RPMI8226 (cell line): ENCODE data around the gene WNT5A.

Experiments
- DNase-seq: peaks from one replicate; pipeline ENCODE4 v3.0.0-alpha.2; 2015

The WNT5A gene

DNA sequence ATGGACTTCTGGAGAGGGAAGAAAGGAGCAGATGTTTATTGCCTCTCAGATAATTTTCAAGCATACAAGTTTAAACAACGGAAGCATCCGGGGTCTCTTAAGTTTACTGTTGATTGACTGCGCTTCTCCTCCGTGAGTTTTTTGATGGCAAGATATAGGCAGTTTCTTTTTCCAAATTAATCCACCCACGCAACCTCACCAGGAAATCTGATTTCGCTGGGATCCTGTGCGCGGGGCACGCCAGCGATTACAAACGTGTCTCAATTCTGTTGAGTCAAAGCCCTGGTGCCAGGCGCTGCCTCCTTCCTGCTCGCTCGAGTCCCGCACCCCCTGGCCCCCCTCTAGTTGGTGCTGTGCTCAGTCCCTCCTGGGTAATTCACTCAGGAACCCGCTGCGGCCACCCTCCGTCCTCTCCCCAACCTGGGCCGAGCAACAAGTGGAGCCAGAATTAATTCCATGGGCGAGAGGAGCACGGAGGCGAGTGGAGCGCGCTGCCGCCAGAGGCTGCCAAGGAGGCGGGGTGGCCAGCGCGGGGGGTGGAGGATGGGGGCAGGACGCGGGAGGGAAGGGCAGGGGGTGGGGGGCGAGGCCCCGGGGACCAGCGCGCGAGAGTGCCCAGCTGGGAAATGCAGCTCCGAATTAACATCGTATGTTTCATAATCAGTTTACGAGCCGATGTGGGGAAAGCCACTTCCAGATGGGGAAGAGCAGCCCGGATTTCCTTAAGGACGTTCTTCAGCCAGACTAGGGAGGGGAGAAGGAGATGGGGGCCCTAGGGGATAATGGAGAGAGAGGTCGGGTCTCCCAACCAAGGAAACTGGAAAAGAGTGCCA lies 6.0 kb downstream of the WNT5A start:
- DNase-seq: no peak

DNA sequence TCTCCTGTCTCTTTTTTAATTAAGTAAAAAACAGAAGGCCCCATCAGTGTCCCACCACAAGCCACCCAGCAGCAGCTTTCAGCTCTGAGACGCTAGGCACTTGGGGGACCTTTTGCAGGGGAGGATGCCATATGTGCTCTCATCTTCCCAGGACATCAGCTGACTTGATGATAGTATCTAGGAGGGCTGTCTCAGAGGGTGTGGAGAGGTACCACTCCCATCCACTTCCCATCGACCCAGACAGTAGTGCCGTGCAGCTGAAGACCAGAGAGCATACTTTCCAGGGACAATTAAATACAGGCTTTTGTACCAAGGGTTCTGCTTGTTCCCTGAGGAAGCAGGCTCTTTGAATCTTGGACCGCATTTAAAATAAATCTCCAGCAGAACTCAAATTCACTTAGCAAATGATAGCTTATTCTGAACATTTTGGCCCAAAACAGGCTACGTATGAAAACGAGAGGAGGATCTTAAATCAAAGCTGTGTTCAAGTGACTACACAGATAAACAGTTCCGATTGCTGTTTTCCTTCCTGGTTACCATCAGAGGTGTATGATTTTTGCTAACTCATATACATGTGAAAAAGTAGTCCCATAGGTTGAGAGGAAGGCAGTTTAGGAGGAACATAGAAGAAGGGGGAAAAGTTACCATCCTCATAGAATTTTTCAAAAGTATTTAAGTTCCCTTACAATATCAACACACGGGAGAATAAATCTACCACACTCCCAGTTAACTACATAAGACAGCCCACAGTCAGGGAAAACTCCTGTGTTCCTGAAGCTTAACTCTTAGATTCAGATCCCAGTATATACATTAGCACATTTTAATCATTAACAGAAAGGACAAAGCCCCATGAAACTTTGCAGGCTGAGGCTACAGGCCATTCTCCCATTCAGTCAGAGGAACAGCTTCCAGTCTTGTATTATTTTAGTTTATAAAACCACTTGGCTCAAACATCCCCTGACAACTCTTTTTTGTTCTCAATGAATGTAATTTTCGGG lies 9.5 kb downstream of the WNT5A start:
- no peak for DNase-seq

DNA sequence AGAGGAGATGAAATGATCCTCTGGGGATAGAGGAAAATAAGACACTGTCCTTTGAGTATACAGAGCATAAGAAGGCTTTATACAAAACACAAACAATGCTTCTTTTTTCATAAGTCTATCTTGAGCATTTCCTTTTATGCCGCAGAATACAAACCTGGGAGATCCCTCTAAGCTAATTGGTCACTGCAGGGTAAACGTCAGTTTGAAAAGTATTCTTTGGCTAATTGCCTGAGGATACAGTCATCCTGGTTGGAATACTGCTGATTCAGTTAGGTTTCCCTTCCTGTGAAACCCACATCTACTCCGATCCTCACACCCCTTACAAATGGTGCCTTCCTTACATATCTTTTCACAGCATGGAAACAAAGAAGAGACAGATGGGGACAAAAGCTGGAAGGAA lies 10.6 kb downstream of the WNT5A start:
- no peak for DNase-seq

DNA sequence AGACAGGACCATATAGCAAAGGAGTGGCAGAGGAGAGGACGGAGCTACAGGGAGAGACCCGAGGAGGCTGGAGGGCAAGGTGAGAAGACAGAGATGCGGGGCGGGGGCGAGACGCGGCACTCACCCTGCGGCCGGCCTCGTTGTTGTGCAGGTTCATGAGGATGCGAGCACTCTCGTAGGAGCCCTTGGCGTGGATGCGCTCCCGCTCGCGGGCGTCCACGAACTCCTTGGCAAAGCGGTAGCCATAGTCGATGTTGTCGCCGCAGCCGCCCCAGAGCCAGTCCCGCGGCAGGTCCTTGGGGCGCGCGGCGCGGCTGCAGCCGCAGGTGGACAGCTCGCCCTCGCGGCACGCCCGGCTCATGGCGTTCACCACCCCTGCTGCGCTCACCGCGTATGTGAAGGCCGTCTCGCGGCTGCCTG lies 12.9 kb downstream of the WNT5A start:
- DNase-seq: no peak

DNA sequence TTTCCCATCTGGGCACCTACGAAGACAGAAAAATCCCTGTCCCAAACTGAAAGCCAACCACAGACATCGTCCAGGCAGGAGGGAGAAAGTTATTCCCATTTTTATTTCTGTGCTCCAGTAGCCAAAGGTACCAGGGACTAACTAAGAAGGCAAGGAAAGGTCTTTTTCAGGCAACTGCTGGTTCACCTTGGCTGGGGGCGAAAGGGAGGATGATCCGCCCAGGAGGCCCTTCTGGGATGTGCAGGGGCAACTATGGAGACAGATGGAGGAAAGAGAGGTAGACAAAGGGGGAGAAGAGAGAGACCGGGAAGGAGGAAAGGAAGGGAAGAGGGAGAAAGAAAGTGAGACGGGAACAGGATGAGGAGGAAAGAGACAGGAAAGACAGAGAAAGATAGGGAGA lies 13.3 kb downstream of the WNT5A start:
- DNase-seq: no peak

DNA sequence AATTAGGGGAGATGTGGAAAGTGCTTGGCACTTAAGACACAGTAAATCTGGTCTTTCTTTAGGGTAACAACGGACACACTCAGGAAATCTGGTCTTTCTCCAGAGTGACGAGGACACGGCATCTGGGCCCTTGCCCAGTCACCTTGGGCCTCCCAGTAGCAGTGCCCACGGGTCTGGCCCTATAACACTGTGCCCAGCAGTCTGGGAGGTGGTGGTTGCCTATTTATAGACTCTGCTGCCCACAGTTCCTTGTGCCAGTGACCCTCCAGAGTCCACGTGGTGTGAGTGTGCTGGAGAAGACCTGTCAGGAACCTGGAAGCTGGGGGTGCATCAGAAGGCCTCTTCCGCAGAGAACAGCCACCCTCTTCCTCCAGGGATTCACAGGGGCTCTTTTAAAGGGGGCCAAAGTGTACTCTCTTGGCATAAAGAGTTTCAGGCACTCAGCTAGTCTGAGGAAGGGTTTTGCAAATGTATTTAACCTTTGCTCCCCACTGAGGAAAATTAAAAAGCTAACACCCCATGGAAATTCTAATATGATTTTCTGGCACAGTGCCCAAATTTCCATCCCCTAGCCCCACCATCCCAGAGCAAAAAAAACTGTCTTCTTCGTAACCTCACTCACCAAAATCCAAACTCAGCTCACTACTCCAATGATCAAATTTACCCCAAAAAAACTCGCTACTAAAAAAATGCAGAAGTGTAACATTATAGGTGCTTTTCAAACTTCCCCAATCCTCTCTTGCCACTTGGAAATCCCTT lies 15.4 kb downstream of the WNT5A start:
- no peak for DNase-seq

DNA sequence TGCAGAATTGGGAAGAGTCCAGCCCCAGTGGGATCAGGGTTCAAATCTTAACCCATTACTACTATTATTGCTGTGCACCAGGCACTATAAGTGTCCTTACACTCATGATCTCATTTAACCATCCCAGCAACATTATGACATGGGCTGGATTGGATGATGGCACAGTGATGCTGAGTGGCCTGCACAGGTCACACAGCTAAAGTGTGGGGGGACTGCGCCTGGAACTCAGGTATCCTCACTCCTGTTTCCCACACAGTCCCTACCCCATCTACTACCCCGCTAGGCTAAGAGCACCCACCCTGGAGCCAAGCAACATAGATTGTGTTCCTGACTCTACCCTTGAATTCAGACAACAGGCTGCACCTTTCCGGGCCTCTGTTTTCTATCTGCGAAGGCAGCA lies 16.0 kb downstream of the WNT5A start:
- no peak for DNase-seq

DNA sequence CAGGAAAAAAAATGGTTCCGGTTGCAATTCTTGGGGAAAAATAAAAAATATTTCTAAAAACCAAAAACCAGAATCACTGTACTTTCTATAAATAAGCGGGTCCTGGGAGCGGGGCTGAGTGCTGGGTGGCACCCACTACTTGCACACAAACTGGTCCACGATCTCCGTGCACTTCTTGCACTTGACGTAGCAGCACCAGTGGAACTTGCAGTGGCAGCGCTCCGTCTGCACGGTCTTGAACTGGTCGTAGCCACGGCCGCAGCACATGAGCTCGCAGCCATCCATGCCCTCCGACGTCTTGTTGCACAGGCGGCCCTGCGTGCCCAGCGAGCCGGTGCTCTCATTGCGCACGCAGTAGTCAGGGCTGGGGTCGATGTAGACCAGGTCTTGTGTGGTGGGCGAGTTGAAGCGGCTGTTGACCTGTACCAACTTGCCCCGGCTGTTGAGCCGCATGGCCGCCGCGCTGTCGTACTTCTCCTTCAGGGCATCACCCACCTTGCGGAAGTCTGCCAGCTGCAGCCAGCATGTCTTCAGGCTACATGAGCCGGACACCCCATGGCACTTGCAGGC lies 17.1 kb downstream of the WNT5A start:
- DNase-seq: no peak

DNA sequence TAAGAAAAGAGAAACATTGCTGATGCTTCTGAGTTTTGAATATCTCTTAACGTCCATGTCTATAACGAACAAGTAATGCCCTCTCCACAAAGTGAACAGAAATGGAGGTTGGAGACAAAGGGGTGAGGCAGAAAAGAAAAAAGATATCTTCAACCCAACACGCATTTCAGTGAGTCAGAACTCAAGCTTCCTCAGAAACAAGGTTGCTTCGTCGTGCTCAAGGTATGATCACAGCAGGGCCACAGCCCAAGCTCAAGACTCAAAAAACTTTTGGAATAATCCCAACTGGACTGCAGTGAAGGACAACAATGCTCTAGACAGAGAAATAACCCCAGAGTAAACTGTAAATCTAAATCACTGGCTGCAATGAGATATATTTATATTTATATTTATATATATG lies 18.9 kb downstream of the WNT5A start:
- DNase-seq: no peak

DNA sequence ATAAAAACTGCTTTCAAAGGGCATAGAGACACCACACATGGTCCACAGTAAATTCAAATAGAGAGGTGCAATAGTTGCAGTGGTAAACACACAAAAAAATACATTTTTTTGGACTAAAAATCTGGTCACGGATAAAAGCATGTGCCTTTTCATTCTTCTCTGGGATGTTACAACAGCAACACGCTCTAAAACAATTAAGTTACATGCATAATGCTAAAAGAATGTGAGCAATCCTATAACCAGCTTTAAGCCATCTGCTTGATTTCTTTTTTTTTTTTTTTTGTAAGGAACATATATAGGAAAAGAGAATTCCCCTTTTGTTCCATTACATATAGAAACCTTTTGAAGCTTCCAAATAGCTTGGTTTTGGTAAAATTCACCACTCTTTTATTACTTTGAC lies 20.0 kb downstream of the WNT5A start:
- DNase-seq: no peak

DNA sequence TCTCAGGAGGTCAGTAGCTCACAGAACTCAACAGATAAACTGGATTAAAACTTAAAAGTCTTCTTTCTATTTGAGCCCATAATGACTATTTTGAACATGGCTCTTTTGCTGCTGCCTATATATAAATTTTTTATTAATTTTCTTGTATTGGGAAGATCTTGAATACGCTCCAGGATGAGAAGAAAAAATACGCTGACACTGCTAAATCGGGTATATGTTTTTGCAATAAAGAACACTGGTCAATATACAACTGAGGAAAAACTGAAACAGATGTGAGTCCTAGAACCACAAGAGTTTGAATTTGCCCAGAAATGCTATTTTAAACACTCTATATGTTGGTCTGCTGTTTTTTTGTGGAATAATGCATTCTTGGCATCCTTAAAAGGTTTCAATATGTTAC lies 20.6 kb downstream of the WNT5A start:
- DNase-seq: no peak

DNA sequence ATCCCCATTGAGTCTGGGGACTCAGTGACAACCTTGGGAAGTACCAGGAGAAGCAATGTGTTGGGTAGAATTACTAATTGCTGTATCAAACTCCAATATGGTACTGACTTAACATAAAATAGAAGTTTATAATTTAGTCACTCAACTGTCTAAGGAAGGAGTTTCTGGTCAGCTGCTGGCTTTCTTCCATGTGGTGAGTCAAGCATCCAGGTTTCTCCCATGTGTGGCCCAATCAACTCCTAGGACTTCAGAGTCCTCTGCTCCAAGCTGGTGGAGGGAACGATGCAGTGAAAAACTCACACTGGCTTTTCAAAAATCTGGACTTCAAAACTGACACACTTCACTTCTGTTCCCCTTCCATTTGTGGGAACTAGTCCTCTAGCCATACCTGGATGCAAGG lies 25.2 kb downstream of the WNT5A start:
- DNase-seq: no peak

DNA sequence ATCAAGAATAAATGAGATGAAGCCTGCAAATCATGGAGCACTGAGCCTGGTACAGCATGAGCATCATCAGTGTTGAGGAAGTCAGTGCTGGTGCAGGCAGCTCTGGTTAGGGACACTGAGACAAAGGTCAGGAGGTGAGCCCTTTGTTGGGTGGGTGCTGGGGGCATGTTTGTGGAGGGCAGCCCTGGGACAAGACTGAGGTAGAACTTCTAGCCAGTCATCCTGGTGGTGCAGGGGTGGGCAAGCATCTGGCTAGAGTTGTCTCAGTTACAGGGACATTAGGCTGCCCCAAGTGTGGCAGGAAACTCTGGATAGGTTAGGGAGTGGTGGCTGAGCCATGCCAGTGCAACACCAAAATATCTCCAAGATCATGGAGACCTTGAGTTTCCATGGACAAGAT lies 27.3 kb downstream of the WNT5A start:
- no peak for DNase-seq

DNA sequence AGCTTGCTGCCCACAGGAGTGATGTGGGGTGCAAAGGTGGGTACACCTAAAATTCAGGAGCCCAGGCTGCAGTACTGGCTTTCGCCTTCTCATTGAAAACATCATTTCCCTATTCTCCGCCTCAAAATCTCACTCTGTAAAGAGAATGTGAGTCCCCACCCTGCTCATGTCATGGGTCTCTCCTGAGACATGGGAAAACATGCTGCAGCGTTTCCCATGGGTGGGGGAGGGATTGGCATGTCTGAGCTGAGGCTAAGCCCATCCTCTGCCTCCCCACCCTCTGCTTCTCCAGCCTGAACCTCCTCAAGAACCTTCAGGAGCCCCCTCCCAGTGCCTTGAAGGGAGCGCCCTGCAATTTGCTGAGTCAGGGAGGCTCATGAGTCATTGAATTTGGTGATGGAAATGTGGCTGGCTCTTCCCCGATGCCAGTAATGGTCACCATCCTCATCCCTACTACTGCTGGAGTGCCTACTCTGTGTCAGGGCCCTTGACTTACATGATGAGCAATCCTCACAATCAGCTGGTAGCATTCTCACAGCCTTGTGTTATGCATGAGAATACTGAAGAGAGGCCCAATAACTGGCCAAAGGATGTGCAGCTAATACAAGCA lies 28.8 kb downstream of the WNT5A start:
- no peak for DNase-seq

DNA sequence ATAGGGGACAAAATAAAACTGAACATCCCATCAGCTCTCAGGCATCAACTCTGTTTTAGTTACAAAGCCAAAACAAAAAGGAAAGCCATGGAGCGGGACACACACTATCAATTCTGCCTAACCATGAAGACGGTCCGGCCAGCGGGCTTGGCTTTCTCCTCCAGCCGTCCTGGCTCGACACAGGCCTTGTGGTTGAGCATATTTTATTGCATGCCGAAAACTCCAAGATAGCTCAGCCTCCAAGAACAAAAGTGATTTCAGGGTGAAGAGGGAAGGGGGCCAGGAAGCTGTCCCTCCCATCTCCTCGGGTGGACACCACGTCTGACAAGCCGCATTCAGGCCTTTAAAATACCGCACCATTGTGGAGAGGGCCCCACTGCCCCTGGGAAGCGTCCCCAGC lies 31.2 kb downstream of the WNT5A start:
- no peak for DNase-seq

DNA sequence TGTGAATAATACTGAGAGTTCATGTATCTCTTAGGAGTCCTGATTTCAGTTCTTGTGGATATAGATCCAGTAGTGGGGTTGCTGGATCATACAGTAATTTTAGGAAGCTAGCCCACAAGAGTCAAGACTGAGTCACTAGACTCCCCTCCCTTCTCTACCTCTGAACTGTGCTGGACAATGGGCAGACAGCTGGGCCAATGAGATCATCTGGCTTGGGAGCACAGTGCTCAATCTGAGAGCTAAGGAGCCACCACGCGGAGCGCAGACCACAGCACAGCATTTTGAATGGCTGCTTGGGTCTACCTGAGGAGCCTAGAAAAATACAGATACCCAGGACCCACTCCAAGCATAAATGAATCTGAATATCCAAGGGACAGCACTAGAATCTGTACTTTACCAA lies 32.5 kb downstream of the WNT5A start:
- DNase-seq: no peak

DNA sequence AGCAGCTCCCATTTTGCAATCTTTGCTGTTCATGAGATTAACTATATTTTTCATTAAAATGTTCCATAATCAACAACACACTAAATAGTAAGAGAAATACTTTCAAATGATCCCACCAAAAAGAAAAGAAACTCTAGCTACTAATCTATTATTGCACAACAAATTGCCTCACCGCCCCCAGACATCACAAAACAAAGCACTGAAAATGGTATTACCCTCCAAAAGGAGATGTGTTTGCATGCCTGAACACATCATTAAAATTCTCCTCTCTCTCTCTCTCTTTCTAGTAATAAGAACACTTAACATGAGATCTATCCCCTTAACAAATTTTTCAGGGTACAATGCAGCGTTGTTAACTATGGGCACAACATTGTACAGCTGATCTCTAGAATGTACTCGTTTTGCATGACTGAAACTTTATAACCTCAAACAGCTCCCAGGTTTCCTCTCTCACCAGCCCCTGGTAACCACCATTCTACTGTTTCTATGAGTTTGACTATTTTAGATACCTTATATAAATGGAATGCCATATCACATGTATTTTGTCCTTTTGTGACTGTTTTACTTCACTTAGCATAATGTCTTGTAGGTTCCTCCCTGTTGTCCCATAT lies 33.1 kb downstream of the WNT5A start:
- DNase-seq: no peak

DNA sequence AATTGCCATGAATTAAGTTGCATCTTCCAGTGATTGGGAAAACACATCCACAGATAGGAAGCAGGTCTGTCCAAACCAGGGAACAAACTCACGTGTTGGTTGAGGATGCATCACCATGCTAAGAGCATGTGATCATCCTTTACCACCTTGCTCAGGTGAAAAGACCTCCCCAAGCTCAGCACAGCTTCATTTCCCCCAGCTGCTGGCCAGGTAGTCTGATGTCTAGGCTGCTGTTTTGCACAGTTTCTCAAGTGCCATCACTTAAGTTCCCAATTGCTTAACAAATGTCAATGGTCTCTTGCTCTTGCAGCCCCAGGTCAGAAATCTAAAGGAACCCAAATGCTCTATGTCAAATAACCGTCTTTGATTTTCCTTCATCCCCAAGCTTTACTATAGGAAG lies 34.2 kb downstream of the WNT5A start:
- DNase-seq: no peak

DNA sequence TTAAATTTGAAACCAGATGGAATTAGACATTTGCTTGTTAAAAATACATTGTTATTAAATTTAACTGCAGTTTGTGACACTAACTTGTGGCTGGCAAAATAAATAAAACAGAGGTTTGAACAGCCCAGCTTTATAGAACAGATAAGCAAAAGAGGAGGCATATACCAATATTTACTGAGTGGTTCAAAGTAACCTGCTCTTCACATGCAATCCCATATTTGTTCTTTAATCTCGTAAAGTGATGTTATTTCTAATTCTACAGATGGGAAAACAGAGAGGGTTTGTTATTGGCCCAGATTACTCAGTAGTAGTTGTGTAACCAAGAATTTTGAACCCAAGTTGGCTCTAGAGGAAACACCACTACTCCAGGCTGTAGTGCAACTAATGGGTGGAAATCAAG lies 37.6 kb downstream of the WNT5A start:
- DNase-seq: no peak

DNA sequence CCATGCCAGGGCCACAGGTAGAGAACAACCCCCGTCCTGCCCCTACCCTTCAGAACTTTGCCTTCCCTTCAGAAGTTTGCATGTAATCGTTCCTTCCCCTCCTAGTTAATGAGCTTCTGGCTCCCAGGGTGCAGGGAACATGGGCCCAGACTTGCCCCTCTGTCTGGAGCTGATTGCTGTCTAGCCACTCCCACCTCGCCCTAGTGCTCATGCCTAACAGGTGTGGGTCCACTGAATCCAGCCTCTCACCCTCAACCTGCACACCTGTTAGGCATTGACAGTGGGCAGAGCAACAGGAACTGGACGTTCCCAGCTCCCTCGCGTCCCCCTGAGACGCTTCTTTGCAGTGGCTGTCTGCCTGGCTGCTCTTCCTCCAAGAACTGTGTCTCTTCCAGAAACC lies 40.3 kb downstream of the WNT5A start:
- DNase-seq: no peak

DNA sequence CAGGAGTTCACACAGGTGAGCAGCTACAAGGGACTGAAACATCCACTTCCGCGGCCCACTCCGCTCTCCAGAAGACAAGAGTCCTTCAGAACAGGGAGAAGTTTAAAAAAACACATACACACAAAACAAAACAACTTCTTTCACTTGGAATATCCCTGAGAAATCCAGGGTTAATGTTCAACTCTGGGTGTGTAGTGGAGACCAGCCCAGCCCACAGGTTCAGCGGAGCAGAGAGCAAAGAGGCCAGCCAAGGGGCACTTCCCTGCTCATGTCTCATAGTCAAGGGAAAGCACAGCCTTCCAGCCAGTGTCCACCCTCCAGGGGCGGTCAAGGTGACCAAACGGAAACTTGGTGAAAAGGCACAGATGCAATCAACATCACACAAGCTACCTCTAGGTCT lies 41.6 kb downstream of the WNT5A start:
- DNase-seq: no peak

DNA sequence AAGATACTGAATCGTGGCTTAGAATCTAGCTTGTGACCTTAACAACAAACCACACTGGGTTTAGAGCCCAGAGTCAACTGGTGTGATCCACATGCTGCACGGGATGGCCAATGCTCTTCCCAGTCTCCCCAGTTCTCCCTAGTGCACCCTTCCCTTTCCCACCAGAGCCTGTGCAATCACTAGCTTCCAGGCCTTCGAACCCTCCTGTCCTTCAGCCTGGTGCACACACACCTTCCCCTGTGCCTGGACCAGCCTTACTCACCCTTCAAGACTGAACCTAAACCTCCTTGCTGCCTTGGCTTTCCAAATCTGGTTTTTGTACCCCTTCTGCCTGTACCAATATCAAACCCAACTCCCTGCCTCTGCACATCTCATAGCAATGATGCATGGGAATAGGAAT lies 43.8 kb downstream of the WNT5A start:
- no peak for DNase-seq
